ENCODE results near the gene COPB2.

- TF ChIP-seq CTCF (IDR thresholded peaks at IDR 0.05) (no peak), EZH2phosphoT487 (IDR thresholded peaks at IDR 0.05) (no peak)
These were observed 80.3 kb downstream of the COPB2 start for GRCh38 chr3:139309061-139309591.
